ENCODE results near the gene TGM1.

Gene TGM1

DNA sequence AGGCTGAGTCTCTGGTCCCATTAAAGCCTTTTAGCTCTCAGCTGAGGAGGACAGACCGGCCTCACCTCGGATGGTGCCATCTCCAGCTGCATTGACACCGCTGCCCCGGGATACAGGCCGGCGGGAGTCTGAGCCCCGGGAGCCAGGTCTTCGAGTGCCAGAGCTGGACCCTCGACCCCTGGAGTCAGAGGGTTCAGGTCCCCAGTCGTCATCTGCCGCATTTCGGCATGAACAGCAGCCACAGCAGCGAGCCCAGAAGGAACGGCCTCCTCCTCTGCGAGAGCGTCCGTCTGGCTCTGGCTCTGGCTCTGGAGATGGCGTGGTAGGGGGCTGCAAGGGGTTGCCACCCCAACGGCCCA, 1.0 kb downstream of the TGM1 start:
- TF ChIP-seq, protein P1, sequence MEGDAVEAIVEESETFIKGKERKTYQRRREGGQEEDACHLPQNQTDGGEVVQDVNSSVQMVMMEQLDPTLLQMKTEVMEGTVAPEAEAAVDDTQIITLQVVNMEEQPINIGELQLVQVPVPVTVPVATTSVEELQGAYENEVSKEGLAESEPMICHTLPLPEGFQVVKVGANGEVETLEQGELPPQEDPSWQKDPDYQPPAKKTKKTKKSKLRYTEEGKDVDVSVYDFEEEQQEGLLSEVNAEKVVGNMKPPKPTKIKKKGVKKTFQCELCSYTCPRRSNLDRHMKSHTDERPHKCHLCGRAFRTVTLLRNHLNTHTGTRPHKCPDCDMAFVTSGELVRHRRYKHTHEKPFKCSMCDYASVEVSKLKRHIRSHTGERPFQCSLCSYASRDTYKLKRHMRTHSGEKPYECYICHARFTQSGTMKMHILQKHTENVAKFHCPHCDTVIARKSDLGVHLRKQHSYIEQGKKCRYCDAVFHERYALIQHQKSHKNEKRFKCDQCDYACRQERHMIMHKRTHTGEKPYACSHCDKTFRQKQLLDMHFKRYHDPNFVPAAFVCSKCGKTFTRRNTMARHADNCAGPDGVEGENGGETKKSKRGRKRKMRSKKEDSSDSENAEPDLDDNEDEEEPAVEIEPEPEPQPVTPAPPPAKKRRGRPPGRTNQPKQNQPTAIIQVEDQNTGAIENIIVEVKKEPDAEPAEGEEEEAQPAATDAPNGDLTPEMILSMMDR (IDR thresholded peaks at IDR 0.05; ENCODE audit: extremely low read depth, missing control alignments) = no peak
- no peak for DNase-seq (ENCODE audit: low spot score)

DNA sequence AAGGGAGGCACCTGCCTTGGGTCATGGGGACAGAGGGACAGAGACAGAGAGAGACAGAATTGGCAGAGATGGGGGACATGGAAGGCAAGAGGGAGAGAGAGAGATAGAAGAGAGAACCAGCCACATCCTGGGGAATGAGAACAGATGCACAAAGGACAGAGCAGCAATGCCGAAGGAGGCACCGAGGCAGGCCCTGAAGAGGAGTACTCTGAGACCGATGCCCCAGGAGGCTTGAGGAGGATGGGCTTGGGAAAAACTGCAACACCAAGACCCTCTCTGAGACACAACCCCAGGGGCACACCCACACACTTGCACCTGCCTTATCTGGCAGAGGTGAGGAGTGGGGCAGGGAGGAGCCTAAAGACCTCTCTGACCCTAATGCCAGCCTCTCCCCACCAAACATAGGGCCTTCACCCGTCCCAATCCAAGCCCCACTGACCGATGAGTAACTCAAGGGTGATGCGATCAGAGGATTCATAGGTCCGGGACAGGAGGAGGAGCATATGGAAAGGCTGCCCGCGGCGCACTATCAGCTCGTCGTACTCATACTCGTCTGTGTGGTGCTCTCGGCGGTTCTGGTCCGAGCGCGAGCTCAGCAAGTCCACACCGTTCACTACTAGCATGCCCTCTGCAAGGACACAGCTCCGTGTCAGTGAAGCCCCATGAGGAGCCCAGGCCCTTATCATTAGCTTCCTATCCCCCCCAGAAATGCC, 1.6 kb downstream of the TGM1 start:
- TF ChIP-seq, protein P1 (IDR thresholded peaks at IDR 0.05; ENCODE audit: extremely low read depth, missing control alignments) = no peak
- DNase-seq (ENCODE audit: low spot score) = no peak

DNA sequence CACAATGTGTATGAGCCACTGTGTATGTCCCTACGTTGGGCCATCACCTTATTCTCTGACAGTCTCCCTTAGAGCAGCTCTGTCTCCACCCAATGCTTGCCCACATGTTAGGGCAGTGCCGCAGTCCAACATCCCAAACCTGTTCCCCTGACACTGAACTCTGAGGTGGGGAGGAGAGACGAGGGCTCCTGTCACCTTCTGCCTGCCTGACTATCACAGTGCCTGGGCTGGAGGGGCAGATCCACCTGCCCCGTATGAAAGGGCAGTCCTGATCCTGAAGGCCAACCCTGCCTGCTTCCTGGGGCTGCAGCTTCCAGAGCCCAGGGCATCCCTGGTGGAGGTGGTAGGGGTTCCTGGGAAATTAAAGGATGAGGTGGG, 2.2 kb downstream of the TGM1 start:
- DNase-seq (ENCODE audit: low spot score) = no peak
- TF ChIP-seq, protein P1 (IDR thresholded peaks at IDR 0.05; ENCODE audit: extremely low read depth, missing control alignments) = no peak

DNA sequence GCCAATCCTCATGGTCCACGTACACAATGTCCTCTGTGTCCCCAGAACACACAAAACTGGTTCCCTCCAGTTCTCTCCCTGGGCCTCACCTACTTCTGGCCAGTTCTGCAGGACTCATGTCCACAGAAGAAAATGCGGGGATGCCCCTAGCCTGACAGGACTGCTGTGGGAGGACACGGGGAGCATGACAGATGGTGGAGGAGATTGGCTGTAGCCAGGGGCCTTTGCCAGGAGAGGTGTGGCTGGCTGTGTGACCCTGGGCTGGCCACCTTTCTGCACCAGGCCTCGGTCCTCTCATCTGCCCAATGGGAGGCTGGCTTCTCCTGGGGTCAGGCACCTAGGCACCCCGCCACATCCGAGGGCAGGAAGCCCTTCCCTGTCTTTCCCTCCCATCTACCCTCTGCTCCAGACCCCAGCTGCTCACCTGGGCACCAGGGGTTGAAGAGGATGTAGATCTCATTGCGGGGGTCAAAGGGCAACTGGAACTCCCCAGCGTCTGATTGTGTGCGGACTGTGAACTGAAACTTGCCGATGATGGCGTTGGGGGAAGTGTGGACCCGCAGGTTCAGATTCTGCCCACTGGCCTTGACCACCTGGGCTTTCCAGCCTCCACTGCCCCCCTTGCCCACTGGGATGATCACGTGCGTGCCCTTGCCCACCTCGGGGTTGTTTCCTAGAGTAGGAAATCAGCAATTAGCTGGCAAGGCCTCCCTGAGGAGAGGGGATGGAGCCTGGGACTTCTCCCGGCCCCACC, 2.8 kb downstream of the TGM1 start:
- no peak for DNase-seq (ENCODE audit: low spot score)
- TF ChIP-seq, protein P1 (IDR thresholded peaks at IDR 0.05; ENCODE audit: extremely low read depth, missing control alignments) = no peak

DNA sequence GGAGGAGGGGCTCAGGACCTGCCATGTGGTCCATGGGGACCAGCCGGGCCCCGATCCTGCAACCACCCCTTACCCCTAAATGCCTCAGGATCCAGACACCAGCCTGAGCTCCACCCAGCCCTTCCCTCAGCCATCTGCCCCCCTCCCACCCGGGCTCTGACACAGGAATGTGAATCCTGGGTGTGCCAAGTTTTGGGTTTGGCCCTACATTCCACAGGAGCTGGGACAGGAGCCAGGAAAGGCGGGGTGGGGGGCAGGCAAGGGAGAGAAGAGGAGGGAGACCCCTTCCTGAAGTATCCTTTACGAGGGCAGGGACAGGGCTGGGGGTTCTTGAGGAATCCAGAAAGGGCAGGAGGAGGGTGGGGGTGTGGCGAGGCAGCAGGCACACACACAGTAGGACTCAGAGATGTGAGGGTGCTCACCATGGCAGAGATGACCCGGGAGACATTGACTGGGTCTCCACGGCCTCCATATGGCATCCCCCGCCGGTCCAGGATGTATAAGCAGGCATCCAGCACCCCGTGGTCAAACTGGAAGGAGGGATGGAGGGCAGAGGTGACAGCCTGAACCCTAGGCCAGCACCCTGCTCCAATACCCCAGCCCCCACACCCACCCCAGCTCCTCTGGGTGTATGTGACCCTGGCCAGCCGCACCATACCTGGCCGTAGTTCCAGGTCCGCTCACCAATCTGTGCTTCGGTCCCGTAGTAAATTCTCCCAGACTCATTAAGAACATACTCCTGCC, 3.5 kb downstream of the TGM1 start:
- no peak for DNase-seq (ENCODE audit: low spot score)
- TF ChIP-seq, protein P1 (IDR thresholded peaks at IDR 0.05; ENCODE audit: extremely low read depth, missing control alignments) = no peak

DNA sequence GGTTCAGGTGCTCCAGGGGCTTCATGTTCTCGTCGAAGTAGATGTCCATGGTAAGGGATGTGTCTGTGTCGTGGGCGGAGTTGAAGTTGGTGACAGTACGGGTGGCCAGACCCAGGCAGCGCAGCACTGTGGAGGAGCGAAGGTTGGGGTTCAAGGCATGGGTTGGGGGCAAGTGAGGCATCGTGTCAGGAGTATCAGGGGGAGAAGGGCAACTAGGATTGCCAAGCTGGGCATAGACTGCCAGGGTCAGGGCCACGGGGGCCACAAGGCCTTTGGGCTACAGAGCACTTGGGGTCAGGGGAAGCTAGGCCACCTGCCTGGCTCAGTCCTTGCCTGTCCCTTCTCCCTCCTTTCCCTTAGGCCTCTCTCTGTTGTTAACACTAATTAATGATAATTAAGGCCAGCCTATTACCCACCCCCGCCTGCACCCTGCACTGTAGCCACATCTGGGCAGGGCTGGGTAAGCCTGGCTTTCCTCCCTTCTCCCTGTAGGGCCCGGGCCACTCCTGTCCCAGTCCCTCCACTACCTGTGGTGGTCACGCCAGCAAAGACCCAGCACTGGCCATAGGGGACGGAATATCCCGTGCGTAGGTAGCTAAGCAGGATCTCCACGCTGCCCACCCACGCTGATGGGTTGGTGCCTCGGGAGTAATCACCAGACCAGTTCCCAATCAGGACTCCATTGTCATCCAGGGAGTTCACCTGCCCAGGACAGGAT, 4.3 kb downstream of the TGM1 start:
- DNase-seq (ENCODE audit: low spot score) = no peak
- TF ChIP-seq, protein P1 (IDR thresholded peaks at IDR 0.05; ENCODE audit: extremely low read depth, missing control alignments) = no peak
